Activated T-cell treated with anti-CD3 and anti-CD28 coated beads, Interleukin-2, amount 50 U/mL, for 72 hours (primary cell): Measurements from ENCODE around the gene METAP1D. TPM values are rescaled to one million over a fixed set of nuclear protein-coding genes. Genes with fewer than 3 reads are reported as not detected.
"Not testable (repeated sequence)": the region's sequence is repeated elsewhere in the genome, so short reads cannot be mapped to it uniquely, and the experiment has no call there.

ENCODE experiments used
- ATAC-seq, 2 donors: fragments of 150-1000 bp; cut with Tn5 transposase; replicated peaks in 1 of 2; 2 replicates each; pipeline ENCODE4 v1.10.0; 2021; ENCODE audit warnings: moderate library complexity in 2 of 2, mild to moderate bottlenecking in 1 of 2
- DNase-seq, 2 donors: peaks; one replicate each; pipeline ENCODE4 v3.0.0; 2021 to 2022; ENCODE audit warnings: mixed read lengths in 1 of 2
- H3K27ac Mint-ChIP-seq: one replicate; pipeline ENCODE4 v1.8.0; 2022; ENCODE audit warnings: mild to moderate bottlenecking, moderate library complexity, mixed read lengths
- H3K27me3 Mint-ChIP-seq: one replicate; pipeline ENCODE4 v1.8.0; 2022; ENCODE audit warnings: low read depth, mixed read lengths
- H3K36me3 Mint-ChIP-seq, 2 donors: one replicate each; pipeline ENCODE4 v1.8.0; 2022; ENCODE audit warnings: mixed read lengths in 2 of 2, mild to moderate bottlenecking in 1 of 2; ENCODE audit not compliant: insufficient read depth in 2 of 2
- H3K4me1 Mint-ChIP-seq: one replicate; pipeline ENCODE4 v1.8.0; 2022; ENCODE audit warnings: low read depth, mixed read lengths
- H3K4me3 Mint-ChIP-seq, 2 donors: one replicate each; pipeline ENCODE4 v1.8.0; 2022; ENCODE audit warnings: mild to moderate bottlenecking in 2 of 2, mixed read lengths in 2 of 2, moderate library complexity in 2 of 2
- H3K9me3 Mint-ChIP-seq, 2 donors: one replicate each; pipeline ENCODE4 v1.8.0; 2022; ENCODE audit warnings: mixed read lengths in 2 of 2
- total RNA-seq, 2 donors: library from RNA; stranded (reverse); gene quantifications; one replicate each; pipeline ENCODE4 v1.2.3, GENCODE V29; 2022

METAP1D gene
- total RNA-seq, 2 donors from 2014 or later = 4.4 to 9.9 TPM

DNA sequence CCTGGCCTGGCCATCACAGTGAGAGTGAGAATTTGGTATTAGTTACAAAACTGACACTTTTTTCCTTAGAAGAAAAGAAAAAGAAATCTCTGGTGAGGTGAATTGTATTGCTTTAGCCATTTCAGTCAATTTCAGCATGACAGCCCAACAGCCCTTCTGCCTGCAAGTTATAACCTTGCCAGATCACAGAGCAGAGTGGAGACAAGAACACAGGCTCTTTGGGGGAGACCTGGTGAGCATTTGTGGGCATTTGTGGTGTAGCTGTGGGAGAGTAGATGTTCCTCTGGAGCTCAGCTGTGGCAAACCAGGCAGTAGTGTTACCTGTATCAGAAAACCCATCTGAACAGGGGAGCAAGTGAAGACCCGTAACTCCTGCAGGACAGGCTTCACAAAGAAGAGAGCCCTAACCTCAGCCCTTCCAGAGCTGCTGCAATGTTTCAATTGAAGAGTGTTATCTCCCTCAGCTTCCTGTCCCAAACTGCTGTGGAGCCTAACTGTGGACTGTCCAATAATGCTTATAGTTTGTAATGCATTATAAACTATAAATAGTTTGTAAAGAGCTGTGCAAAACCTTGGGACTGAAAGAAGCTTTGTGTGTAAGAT is 62.8 kb downstream of the METAP1D start:
- H3K27me3 Mint-ChIP-seq = no peaks in the 10 kb centered on the region
- H3K4me1 Mint-ChIP-seq = no peaks in the 10 kb centered on the region
- H3K4me3 Mint-ChIP-seq = no peak overlapping the region
- DNase-seq (no peak), ATAC-seq (no peak)
- no peaks in the 10 kb centered on the region for H3K9me3 Mint-ChIP-seq
- H3K36me3 Mint-ChIP-seq = no peaks in the 10 kb centered on the region
- no peak overlapping the region for H3K27ac Mint-ChIP-seq

GRCh38 chr2:172063446-172063845 is 63.7 kb downstream of the METAP1D start:
- Mint-ChIP-seq H3K27me3 (no peaks in the 10 kb centered on the region), H3K4me1 (no peaks in the 10 kb centered on the region), H3K27ac (no peak overlapping the region), H3K4me3 (no peak overlapping the region), H3K36me3 (no peaks in the 10 kb centered on the region), H3K9me3 (no peaks in the 10 kb centered on the region)
- no peak for ATAC-seq
- no peak for DNase-seq

DNA sequence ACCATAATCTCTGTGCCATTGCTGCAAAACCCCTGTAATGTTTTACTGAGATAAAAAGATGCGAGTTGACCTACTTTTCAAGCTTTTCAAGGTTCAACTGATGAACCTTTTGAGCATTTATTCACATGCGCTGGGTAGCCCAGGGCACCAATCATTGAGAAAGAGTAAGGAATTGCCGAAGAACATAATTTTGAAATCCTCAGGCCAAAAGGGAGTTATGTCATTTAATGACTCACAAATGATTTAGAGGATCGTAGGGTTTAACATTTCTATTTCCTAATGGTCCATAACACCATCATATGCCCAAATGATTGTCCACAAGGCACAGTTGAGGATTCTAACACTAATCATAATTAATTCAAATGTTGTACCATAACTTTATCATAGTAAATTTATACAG is 65.4 kb downstream of the METAP1D start:
- Mint-ChIP-seq H3K4me1 (no peaks in the 10 kb centered on the region), H3K36me3 (no peaks in the 10 kb centered on the region), H3K4me3 (no peak overlapping the region), H3K9me3 (no peaks in the 10 kb centered on the region), H3K27ac (no peak overlapping the region), H3K27me3 (no peaks in the 10 kb centered on the region)
- DNase-seq = no peak
- no peak for ATAC-seq

DNA sequence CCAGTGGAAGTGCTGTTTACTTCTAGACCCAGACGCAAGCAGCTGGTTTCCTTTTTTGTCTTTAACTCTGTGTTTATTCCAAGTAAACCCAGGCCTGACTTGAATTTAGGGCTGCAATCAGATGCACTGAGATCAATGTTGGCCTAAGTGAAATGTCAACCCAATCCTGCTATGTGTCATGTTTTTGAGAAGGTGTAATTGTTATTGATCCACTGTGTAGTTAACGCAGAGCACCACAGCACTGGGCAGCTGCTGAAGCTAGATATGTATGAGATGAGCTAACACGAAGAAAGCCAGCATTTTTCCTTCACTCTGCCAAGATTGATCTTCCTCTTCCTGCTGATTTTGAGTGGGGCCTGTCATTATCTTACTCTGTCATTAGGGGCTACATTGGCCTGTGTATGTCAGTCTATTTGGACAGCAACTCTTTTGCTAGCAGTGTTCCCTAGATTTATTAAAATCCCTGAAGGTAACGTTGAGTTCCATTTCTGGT is 66.7 kb downstream of the METAP1D start:
- Mint-ChIP-seq H3K27me3 (no peaks in the 10 kb centered on the region), H3K4me1 (no peaks in the 10 kb centered on the region), H3K36me3 (no peaks in the 10 kb centered on the region), H3K27ac (no peak overlapping the region), H3K9me3 (no peaks in the 10 kb centered on the region), H3K4me3 (no peak overlapping the region)
- no peak for DNase-seq
- no peak for ATAC-seq

GRCh38 chr2:172067905-172068304 is 68.2 kb downstream of the METAP1D start:
- DNase-seq, H3K27ac Mint-ChIP-seq, H3K4me3 Mint-ChIP-seq, H3K27me3 Mint-ChIP-seq, ATAC-seq, H3K36me3 Mint-ChIP-seq, H3K4me1 Mint-ChIP-seq, H3K9me3 Mint-ChIP-seq: not testable (repeated sequence)

DNA sequence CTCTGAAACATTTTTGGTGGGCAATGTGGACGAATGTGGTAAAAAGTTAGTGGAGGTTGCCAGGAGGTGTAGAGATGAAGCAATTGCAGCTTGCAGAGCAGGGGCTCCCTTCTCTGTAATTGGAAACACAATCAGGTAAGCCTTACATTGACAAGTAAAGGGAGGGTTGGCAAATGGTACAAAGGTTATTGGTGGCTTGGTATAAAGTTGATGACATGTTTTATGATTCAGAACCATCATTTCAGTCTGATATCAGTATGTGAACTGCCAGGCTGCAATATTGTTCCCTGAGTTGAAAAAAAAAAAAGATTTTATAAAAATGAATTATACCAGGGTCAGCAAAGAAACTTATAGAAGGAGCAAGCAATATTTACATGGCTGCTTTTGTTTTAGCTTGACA is 71.2 kb downstream of the METAP1D start:
- DNase-seq = no peak

DNA sequence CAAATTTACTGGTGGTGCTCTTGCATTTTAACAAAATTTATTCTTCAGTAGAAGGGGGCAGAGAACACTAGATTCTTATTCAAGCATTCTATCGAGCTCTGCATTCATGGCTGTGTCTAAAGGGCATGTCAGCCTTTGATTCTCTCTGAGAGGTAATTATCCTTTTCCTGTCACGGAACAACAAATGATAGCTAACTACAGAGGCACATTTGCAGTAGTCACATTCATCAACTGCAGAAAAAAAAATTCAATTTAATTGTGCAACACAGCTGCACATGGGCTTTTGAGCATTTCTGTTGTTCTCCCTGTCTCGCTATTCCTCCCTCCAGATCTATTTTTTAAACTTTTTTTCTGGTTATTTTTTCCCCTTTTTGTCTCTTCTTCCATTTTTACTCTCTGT is 72.5 kb downstream of the METAP1D start:
- Mint-ChIP-seq H3K4me3 (no peak overlapping the region), H3K36me3 (peaks cover 0 to 4% of the 10 kb centered on the region in 2 donors), H3K4me1 (no peaks in the 10 kb centered on the region), H3K27me3 (peaks cover 10% of the 10 kb centered on the region), H3K9me3 (no peaks in the 10 kb centered on the region), H3K27ac (no peak overlapping the region)
- ATAC-seq = no peak
- no peak for DNase-seq

More for the DNA sequence above, 71.2 kb downstream of the METAP1D start:
- Mint-ChIP-seq H3K36me3 (peaks cover 0 to 4% of the 10 kb centered on the region in 2 donors), H3K27me3 (peaks cover 10% of the 10 kb centered on the region), H3K4me3 (no peak overlapping the region), H3K4me1 (no peaks in the 10 kb centered on the region), H3K27ac (no peak overlapping the region), H3K9me3 (no peaks in the 10 kb centered on the region)
- no peak for ATAC-seq

DNA sequence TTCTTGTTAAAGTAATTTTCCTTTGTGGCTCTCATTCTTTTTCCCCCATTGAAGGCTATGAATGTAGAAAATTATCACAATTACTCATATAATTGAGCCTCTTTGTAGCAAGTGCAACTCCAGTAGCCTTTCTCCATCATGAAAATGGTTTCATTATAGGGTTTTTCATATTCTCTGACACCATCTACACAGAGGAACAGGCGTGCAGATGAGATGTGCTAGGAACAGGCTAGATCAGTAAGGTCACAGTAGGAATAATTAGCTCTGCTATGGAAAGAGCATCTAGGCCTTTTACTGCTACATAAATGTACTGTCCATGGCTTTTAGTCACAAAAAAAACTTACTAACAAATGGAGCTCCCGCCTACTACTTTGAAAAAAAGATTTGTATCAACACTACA is 73.0 kb downstream of the METAP1D start:
- Mint-ChIP-seq H3K27ac (no peak overlapping the region), H3K36me3 (peaks cover 0 to 4% of the 10 kb centered on the region in 2 donors), H3K4me3 (no peak overlapping the region), H3K9me3 (no peaks in the 10 kb centered on the region), H3K27me3 (peaks cover 10% of the 10 kb centered on the region), H3K4me1 (no peaks in the 10 kb centered on the region)
- ATAC-seq = no peak
- no peak for DNase-seq

DNA sequence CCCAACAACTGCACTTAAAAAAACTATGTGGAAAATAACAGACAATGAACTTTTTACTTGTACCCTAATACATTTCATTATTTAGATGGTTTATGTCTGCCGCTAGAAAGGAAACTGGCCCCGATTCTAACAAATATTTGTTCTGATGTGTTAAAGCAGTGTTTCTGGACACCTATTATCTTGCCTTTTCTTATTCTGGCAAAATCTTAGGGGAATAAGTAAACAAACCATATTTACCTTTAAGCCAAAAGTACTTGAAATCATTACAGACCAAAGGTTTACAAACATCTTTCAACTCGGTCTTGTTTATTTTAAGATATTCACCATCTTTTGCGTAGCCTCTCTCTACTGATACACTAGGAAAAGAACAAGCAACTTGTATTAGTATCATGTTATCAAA is 73.8 kb downstream of the METAP1D start:
- H3K4me3 Mint-ChIP-seq = no peak overlapping the region
- no peak overlapping the region for H3K27ac Mint-ChIP-seq
- ATAC-seq = no peak
- DNase-seq = no peak
- H3K27me3 Mint-ChIP-seq = peaks cover 18% of the 10 kb centered on the region
- H3K36me3 Mint-ChIP-seq = peaks cover 0 to 4% of the 10 kb centered on the region in 2 donors
- no peaks in the 10 kb centered on the region for H3K9me3 Mint-ChIP-seq
- H3K4me1 Mint-ChIP-seq = no peaks in the 10 kb centered on the region

DNA sequence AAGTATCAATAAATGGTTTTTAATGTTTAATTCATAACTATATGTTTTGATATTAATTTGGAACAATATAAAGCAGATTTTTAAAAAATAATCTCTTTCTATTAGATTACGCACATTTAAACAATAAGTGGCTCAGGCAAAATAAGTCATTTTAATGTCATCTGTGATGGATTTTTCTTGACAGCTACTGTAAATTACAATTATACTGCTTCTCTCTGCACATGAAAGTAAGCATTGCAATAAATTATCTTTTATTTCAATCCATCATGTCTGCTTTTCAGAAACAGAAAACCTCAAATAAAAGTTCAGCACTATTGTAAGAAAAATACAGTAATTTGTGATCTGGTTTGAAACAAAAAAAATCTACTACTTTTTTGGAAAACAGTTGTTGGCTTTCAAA is 74.5 kb downstream of the METAP1D start:
- H3K4me1 Mint-ChIP-seq = no peaks in the 10 kb centered on the region
- no peaks in the 10 kb centered on the region for H3K9me3 Mint-ChIP-seq
- DNase-seq (no peak), ATAC-seq (no peak)
- H3K36me3 Mint-ChIP-seq = peaks cover 0 to 4% of the 10 kb centered on the region in 2 donors
- no peak overlapping the region for H3K4me3 Mint-ChIP-seq
- peaks cover 25% of the 10 kb centered on the region for H3K27me3 Mint-ChIP-seq
- H3K27ac Mint-ChIP-seq = no peak overlapping the region

DNA sequence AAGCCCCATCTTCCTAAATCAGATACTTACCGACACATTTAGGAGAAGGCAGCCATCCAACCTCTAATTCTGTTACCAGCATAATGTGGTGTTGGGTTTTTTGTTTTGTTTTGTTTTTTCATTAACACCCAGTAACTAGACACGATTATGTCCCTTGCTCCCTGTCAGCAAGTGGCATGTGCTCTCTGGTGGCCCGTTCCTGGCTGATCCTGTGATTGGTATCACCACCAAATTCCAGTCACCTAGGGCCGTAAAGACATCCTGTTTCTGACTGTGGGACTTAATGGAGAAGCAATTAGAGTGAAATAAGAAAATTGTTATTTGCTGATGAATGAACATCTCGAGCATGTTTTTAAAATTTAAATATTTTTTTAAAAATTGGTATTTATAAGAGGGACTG is 79.7 kb downstream of the METAP1D start:
- Mint-ChIP-seq H3K4me1 (peaks cover 25% of the 10 kb centered on the region), H3K27me3 (peaks cover 66% of the 10 kb centered on the region), H3K9me3 (no peaks in the 10 kb centered on the region), H3K4me3 (no peak overlapping the region), H3K27ac (no peak overlapping the region), H3K36me3 (peaks cover 0 to 1% of the 10 kb centered on the region in 2 donors)
- DNase-seq (no peak), ATAC-seq (no peak)

- no peak for DNase-seq
- Mint-ChIP-seq H3K9me3 (no peaks in the 10 kb centered on the region), H3K36me3 (peaks cover 0 to 1% of the 10 kb centered on the region in 2 donors), H3K27ac (peak overlapping the region; percentile 47), H3K27me3 (peaks cover 72% of the 10 kb centered on the region), H3K4me1 (peaks cover 31% of the 10 kb centered on the region), H3K4me3 (peak overlapping the region; percentile 8 to 29)
- no peak for ATAC-seq
Measured at GRCh38 chr2:172079838-172080640, 80.3 kb downstream of the METAP1D start.

GRCh38 chr2:172080641-172081220 is 81.0 kb downstream of the METAP1D start:
- Mint-ChIP-seq H3K36me3 (peaks cover 0 to 1% of the 10 kb centered on the region in 2 donors), H3K27me3 (peaks cover 79% of the 10 kb centered on the region), H3K9me3 (no peaks in the 10 kb centered on the region), H3K4me1 (peaks cover 37% of the 10 kb centered on the region), H3K27ac (no peak overlapping the region), H3K4me3 (no peak overlapping the region)
- no peak for DNase-seq
- no peak for ATAC-seq
